ENCODE data around the gene FNBP1L.

GRCh38 chr1:93598861-93599439 is 151.0 kb downstream of the FNBP1L start:
- TF ChIP-seq CTCF (IDR thresholded peaks at IDR 0.05) (no peak), POLR2A (IDR thresholded peaks at IDR 0.05) (no peak)

All from right lobe of liver (tissue), 4 donors.